ENCODE measurements around the gene NPTXR. TPM values are rescaled to one million over a fixed set of nuclear protein-coding genes. Genes with fewer than 3 reads are reported as not detected.

NPTXR gene
- total RNA-seq, 4 donors from 2014 or later: 7.9 to 21.7 (median 12.5) TPM

DNA sequence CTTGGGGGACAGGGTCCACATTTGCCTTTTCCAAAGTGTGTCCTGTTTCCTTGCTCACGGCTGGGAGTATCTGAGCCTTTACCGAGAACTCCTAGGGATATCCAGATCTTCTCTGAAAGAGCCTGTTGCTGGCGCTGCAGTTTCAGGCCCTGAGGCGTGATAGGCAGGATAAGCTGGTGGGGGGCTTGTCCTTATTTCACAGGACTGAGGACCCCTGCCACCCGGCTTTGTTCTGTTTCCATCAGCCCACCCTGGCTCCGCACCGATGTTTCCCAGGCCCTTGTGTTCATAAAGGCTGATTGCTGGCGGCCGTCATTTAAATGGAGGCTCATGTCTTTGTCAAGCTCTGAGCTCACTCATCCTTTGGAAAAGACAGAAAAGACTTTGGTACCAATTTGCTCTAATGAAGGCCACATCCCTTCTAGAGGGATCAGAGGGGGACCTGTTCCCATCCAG lies 9.4 kb upstream of the NPTXR start:
- Histone ChIP-seq H3K9me3 (no peaks in the 10 kb centered on the region), H3K4me1 (no peaks in the 10 kb centered on the region), H3K27me3 (no peaks in the 10 kb centered on the region), H3K36me3 (no peaks in the 10 kb centered on the region), H3K4me3 (no peak overlapping the region), H3K27ac (no peak overlapping the region)
- ATAC-seq: no peak
- WGBS, 2 donors (ENCODE audit: low coverage in 1 of 2): 76% methylated on average over 8 of the region's 9 CpGs; no CpG with 5 or more reads in 1 of the 2 donors
- TF ChIP-seq POLR2AphosphoS5 (IDR thresholded peaks at IDR 0.05) (no peak), EP300 (IDR thresholded peaks at IDR 0.05) (no peak), POLR2A (IDR thresholded peaks at IDR 0.05) (no peak)
- TF ChIP-seq, protein P1, sequence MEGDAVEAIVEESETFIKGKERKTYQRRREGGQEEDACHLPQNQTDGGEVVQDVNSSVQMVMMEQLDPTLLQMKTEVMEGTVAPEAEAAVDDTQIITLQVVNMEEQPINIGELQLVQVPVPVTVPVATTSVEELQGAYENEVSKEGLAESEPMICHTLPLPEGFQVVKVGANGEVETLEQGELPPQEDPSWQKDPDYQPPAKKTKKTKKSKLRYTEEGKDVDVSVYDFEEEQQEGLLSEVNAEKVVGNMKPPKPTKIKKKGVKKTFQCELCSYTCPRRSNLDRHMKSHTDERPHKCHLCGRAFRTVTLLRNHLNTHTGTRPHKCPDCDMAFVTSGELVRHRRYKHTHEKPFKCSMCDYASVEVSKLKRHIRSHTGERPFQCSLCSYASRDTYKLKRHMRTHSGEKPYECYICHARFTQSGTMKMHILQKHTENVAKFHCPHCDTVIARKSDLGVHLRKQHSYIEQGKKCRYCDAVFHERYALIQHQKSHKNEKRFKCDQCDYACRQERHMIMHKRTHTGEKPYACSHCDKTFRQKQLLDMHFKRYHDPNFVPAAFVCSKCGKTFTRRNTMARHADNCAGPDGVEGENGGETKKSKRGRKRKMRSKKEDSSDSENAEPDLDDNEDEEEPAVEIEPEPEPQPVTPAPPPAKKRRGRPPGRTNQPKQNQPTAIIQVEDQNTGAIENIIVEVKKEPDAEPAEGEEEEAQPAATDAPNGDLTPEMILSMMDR (IDR thresholded peaks at IDR 0.05): no peak

DNA sequence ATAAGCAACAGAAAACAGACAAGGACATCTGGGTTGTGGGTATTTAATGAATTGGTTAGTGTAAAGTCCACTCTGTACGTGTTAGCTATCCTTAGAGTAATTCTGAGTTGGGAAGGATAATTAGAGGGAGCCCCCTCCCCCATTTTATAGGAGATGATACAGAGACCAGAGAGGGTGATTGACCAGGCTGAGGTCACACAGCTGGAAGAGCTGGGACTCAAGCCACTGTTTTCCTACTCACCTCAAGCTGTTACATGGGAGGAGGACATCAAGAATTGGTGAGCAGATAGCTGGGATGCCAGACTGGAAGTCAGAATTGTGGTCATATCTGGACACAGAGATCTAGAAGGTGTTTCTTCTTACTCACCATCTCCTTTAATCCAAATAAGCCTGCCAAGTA lies 8.7 kb upstream of the NPTXR start:
- Histone ChIP-seq H3K4me3 (no peak overlapping the region), H3K9me3 (no peaks in the 10 kb centered on the region), H3K4me1 (no peaks in the 10 kb centered on the region), H3K36me3 (no peaks in the 10 kb centered on the region), H3K27ac (no peak overlapping the region), H3K27me3 (no peaks in the 10 kb centered on the region)
- TF ChIP-seq POLR2A (IDR thresholded peaks at IDR 0.05): no peak
- TF ChIP-seq, protein P1 (IDR thresholded peaks at IDR 0.05): no peak
- TF ChIP-seq EP300 (IDR thresholded peaks at IDR 0.05): no peak
- no peak for TF ChIP-seq POLR2AphosphoS5 (IDR thresholded peaks at IDR 0.05)
- ATAC-seq: no peak
- WGBS, 2 donors (ENCODE audit: low coverage in 1 of 2): 75 to 100% methylated on average over 1 of the region's 1 CpG

DNA sequence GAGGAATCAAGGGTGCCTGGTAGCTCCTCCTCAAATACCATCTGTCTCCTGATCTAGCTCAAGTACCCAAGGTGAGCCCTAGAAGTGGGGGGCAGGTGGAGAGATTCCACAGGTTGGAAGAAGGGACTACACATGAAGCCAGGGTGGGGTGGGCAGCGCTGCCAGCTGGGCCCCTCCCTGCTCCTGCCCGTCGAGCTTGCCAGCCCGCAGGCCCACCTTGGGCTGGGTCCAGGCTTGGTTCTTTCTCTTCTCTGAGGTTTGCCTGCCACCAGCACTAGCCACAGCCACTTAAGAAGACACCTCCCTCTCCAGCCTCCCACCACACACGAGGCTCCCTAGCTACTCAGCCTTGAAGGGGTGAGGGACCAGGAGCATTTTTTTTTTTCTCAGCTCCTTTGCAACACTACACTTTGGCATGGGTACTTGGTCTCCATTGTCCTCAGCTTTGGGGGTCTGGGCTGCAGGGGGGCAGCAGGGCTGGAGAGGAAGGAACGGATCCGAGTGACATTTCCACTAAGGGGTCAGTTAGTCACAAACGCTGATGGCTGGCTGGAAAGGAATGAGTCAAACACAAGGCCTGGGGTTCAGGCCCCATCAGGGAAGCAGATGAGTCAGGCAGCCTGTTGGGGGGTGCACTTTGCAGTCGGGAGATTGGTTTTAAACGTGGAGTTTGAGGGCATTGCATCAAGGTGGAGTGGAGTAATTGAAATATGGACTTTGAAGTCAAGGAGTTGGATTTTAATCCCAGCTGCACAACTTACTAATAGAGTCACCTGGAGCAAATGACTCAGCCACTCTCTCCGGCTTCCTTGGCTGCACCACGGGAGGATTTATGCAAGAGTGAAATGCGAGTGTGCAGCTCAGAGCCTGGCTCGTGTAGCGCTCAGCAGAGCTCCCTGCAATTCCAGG lies 7.4 kb upstream of the NPTXR start:
- no peak for ATAC-seq
- Histone ChIP-seq H3K27me3 (no peaks in the 10 kb centered on the region), H3K4me1 (no peaks in the 10 kb centered on the region), H3K9me3 (no peaks in the 10 kb centered on the region), H3K4me3 (no peak overlapping the region), H3K27ac (no peak overlapping the region), H3K36me3 (no peaks in the 10 kb centered on the region)
- no peak for TF ChIP-seq POLR2AphosphoS5 (IDR thresholded peaks at IDR 0.05)
- no peak for TF ChIP-seq POLR2A (IDR thresholded peaks at IDR 0.05)
- TF ChIP-seq EP300 (IDR thresholded peaks at IDR 0.05): no peak
- 41 to 71% methylated on average over 7 to 8 of the region's 15 CpGs for WGBS, 2 donors (ENCODE audit: low coverage in 1 of 2)

DNA sequence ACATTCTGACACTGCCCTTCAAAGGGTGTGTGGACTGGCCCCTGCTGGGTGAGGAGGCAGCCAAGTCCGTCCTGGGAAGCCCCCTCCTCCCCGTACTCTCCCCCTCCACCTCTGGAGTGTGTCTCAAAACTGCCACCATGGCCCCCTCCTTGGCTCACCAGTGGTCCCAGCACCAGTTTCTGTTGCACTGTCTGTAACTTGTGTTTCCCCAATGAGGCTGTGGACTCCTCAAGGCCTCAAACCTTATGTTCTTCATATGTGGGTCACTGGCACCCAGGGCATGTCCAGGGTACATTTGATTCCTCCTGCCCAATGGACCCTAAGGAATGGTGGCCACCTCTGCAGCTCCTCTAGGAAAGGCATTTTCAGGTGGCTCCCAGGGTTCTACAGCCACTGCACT lies 6.6 kb upstream of the NPTXR start:
- ATAC-seq: no peak
- H3K9me3 ChIP-seq: no peaks in the 10 kb centered on the region
- no peak for TF ChIP-seq POLR2A (IDR thresholded peaks at IDR 0.05)
- TF ChIP-seq, protein P1 (IDR thresholded peaks at IDR 0.05): no peak
- no peak for TF ChIP-seq EP300 (IDR thresholded peaks at IDR 0.05)
- TF ChIP-seq POLR2AphosphoS5 (IDR thresholded peaks at IDR 0.05): no peak
- H3K27me3 ChIP-seq: no peaks in the 10 kb centered on the region
- H3K27ac ChIP-seq: no peak overlapping the region
- no peak overlapping the region for H3K4me3 ChIP-seq
- H3K36me3 ChIP-seq: no peaks in the 10 kb centered on the region
- WGBS, 2 donors (ENCODE audit: low coverage in 1 of 2): 40% methylated on average over 1 of the region's 2 CpGs; no CpG with 5 or more reads in 1 of the 2 donors
- H3K4me1 ChIP-seq: no peaks in the 10 kb centered on the region

DNA sequence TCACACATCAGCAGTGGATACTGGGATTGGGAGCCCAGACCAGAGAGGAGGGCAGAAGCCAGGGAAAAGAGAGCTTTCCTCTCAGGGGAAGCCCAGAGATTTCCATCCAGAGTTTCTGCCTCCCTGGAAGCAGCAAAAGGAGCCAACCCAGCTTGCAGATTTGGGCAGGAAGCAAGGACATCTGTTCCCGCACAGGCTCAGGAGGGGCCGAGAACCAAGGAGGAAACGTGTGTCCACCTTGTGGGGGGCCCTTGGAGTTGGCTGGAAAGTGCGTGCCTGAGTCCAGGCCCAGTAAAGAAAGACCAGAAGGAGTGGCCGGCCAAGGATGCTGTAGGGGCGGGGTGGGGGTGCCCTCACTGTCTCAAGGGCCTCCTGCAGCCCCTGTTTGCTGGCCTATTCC lies 6.0 kb upstream of the NPTXR start:
- ATAC-seq: no peak
- Histone ChIP-seq H3K27ac (no peak overlapping the region), H3K4me3 (no peak overlapping the region), H3K36me3 (no peaks in the 10 kb centered on the region), H3K27me3 (no peaks in the 10 kb centered on the region), H3K9me3 (no peaks in the 10 kb centered on the region), H3K4me1 (peaks cover 0 to under 1% (median 0%) of the 10 kb centered on the region in 3 donors)
- 0% methylated on average over 1 of the region's 6 CpGs; no CpG with 5 or more reads in 1 of the 2 donors for WGBS, 2 donors (ENCODE audit: low coverage in 1 of 2)
- TF ChIP-seq POLR2AphosphoS5 (IDR thresholded peaks at IDR 0.05) (no peak), EP300 (IDR thresholded peaks at IDR 0.05) (no peak), POLR2A (IDR thresholded peaks at IDR 0.05) (no peak)
- TF ChIP-seq, protein P1 (IDR thresholded peaks at IDR 0.05): no peak
